Heart right ventricle (tissue), 16 donors: ENCODE data around the gene HERC5. TPM values are rescaled to one million over a fixed set of nuclear protein-coding genes. Genes with fewer than 3 reads are reported as not detected.
A peak's percentile ranks its signal among the peaks of the same experiment; 100 is the strongest.

ENCODE experiments used
- ATAC-seq, 8 donors: fragments of 200-7000 bp; cut with Tn5 transposase; one replicate each; pipeline ENCODE4 v1.9.1; 2020; ENCODE audit warnings: mild to moderate bottlenecking in 8 of 8, moderate library complexity in 8 of 8, moderate number of reproducible peaks in 1 of 8
- DNase-seq, 2 donors: peaks; one replicate each; pipeline ENCODE4 v3.0.0-alpha.2; 2020
- H3K27ac ChIP-seq, 10 donors: fragments of 200-600 bp; sonication (generic) in 2 of 10; one replicate each; pipeline versions ENCODE4 v1.5.0 to v1.8.0; 2020 to 2022; ENCODE audit warnings: mild to moderate bottlenecking in 3 of 10
- H3K27me3 ChIP-seq, 7 donors: fragments of 200-600 bp; one replicate each; pipeline ENCODE4 v1.8.0; 2021 to 2022; ENCODE audit warnings: mild to moderate bottlenecking in 2 of 7
- H3K36me3 ChIP-seq, 9 donors: fragments of 200-600 bp; sonication (generic) in 1 of 9; one replicate each; pipeline versions ENCODE4 v1.5.0 to v1.8.0; 2020 to 2022; ENCODE audit warnings: mild to moderate bottlenecking in 2 of 9
- H3K4me1 ChIP-seq, 9 donors: fragments of 200-600 bp; sonication (generic) in 1 of 9; one replicate each; pipeline versions ENCODE4 v1.5.0 to v1.8.0; 2020 to 2022; ENCODE audit warnings: mild to moderate bottlenecking in 4 of 9
- H3K4me3 ChIP-seq, 10 donors: fragments of 200-600 bp; sonication (generic) in 2 of 10; one replicate each; pipeline versions ENCODE4 v1.5.0 to v1.8.0; 2020 to 2022; ENCODE audit warnings: mild to moderate bottlenecking in 7 of 10, moderate library complexity in 2 of 10
- H3K9me3 ChIP-seq, 11 donors: fragments of 200-600 bp in 10 of 11; sonication (generic) in 2 of 11; one replicate each; pipeline versions ENCODE4 v1.5.0 to v1.8.0; 2013 to 2022; ENCODE audit warnings: mild to moderate bottlenecking in 2 of 11, control low read depth in 1 of 11, moderate library complexity in 1 of 11
- CTCF ChIP-seq, 9 donors: fragments of 200-600 bp; sonication (generic) in 2 of 9; IDR thresholded peaks; one replicate each; pipeline versions ENCODE4 v1.5.0 to v1.8.0; 2021 to 2022; ENCODE audit warnings: antibody characterized with exemption in 9 of 9, mild to moderate bottlenecking in 5 of 9, moderate library complexity in 1 of 9
- WGBS, 2 donors: extraction: QIAGEN DNeasy Blood & Tissue Kit; methylation state at CpG; one replicate each; pipeline ENCODE4 v1.1.7; 2013; ENCODE audit warnings: inconsistent platforms in 1 of 2; 5-methylcytosine and 5-hydroxymethylcytosine counted together
- intact Hi-C, 10 donors: fragments of 100-400 bp; cut with DNase I; formaldehyde crosslinking; loops; one replicate each; pipeline versions ENCODE4 v1.11.1 to v1.14.2; 2022
- polyA plus RNA-seq, 2 donors: library from polyadenylated mRNA; stranded (reverse); fragments of 200-250 nt; gene quantifications; one replicate each; pipeline ENCODE4 v1.2.3, GENCODE V29; 2013
- total RNA-seq, 10 donors: library from RNA; stranded (reverse); fragmentation: NEBNext Ultra II Directional in 3 of 10; extraction: Animal tissue kit (Norgen Biotek cat#: 25700) in 3 of 10; gene quantifications; one replicate each; pipeline versions ENCODE4 v1.2.1 to v1.2.4, GENCODE V29; 2021 to 2023
- donor health status: Arrhythmogenic right ventricular cardiomyopathy.
- donor health status: ischemic (EF 13 %, LVEDD 7.1; RV severe dilation, severe dysfunction).
- donor health status: healthy with polysubstance abuse.
- donor health status: DM: no; HTN: yes; CAD: no.
- donor health status: DM: no; HTN: no; CAD: no.
- donor health status: ischemic (EF 25% LVEDD 6.9; RV normal size, moderate dysfunction).
- donor health status: ischemic (EF 25% LVEDD 5.7; RV mildly dilated, moderate dysfunction).
- donor health status: healthy.
- donor health status: DM: yes; HTN: yes; CAD: no.
- donor health status: Ischemic cardiomyopathy.
- donor health status: ischemic (EF 35%, LVEDD 5.7; RV mildly dilated, moderate dysfunction).
- donor health status: nonischemic (EF 11% LVEDD 7.7; RV severe dilation, severe dysfunction).
- donor health status: DM: yes; HTN: yes; CAD: no.
- donor health status: PGD.
- donor health status: ischemic (EF 29% LVEDD 5.4; RV normal size, mild dysfunction).
- donor health status: nonischemic (EF 23%, LVEDD 6.1; RV moderate dilation, normal function).

HERC5 gene
- total and polyA plus RNA-seq, 12 donors, result 0.84 to 4.7 (median 2.3) TPM

- peaks cover 0 to 28% (median 12%) of the 10 kb centered on the region in 9 donors for H3K4me1 ChIP-seq
- DNase-seq, result no peak
- TF ChIP-seq CTCF (IDR thresholded peaks at IDR 0.05), result no peak
- ATAC-seq, result no peak
- WGBS, 2 donors, result 57 to 59% methylated on average over 7 of the region's 7 CpGs
- H3K27me3 ChIP-seq, result no peaks in the 10 kb centered on the region
- no peaks in the 10 kb centered on the region for H3K9me3 ChIP-seq
- peaks cover 0 to 27% (median 3%) of the 10 kb centered on the region in 9 donors for H3K36me3 ChIP-seq
- intact Hi-C loops, result loop anchor here in 5 of 10 donors (5.0 kb wide), 4 partner anchors 64 to 241 kb away; partner anchors contain the start of genes HERC6 (in 4 of the 5), PPM1K (in 3 of the 5) and PYURF (in 2 of the 5)
- H3K27ac ChIP-seq, result peak overlapping the region in 4 of 10 donors; percentile 72 to 82 (median 76)
- peak overlapping the region in 9 of 10 donors; percentile 55 to 84 (median 73) for H3K4me3 ChIP-seq
Observed at GRCh38 chr4:88458104-88458740, 1.3 kb downstream of the HERC5 start.

GRCh38 chr4:88465653-88466192 lies 8.8 kb downstream of the HERC5 start:
- H3K4me1 ChIP-seq, result no peaks in the 10 kb centered on the region
- TF ChIP-seq CTCF (IDR thresholded peaks at IDR 0.05), result no peak
- no peaks in the 10 kb centered on the region for H3K27me3 ChIP-seq
- H3K9me3 ChIP-seq, result no peaks in the 10 kb centered on the region
- DNase-seq (no peak), ATAC-seq (no peak)
- intact Hi-C loops, result no loop called here
- H3K4me3 ChIP-seq, result no peak overlapping the region
- WGBS, 2 donors, result 89 to 95% methylated on average over 1 of the region's 1 CpG
- H3K36me3 ChIP-seq, result peaks cover 0 to 93% (median 23%) of the 10 kb centered on the region in 9 donors
- H3K27ac ChIP-seq, result no peak overlapping the region

- H3K27me3 ChIP-seq, result no peaks in the 10 kb centered on the region
- intact Hi-C loops, result no loop called here
- no peaks in the 10 kb centered on the region for H3K4me1 ChIP-seq
- WGBS, 2 donors, result 71 to 74% methylated on average over 2 of the region's 2 CpGs
- no peak overlapping the region for H3K4me3 ChIP-seq
- ATAC-seq (no peak), DNase-seq (no peak)
- peaks cover 0 to 93% (median 21%) of the 10 kb centered on the region in 9 donors for H3K36me3 ChIP-seq
- H3K27ac ChIP-seq, result no peak overlapping the region
- H3K9me3 ChIP-seq, result no peaks in the 10 kb centered on the region
- TF ChIP-seq CTCF (IDR thresholded peaks at IDR 0.05), result no peak
Observed at GRCh38 chr4:88467392-88467791, 10.5 kb downstream of the HERC5 start.

- H3K4me1 ChIP-seq, result peaks cover 0 to 7% (median 0%) of the 10 kb centered on the region in 9 donors
- intact Hi-C loops, result no loop called here
- no peak overlapping the region for H3K4me3 ChIP-seq
- no peaks in the 10 kb centered on the region for H3K9me3 ChIP-seq
- WGBS, 2 donors, result 90 to 97% methylated on average over 2 to 5 of the region's 5 CpGs
- peaks cover 0 to 63% (median 5%) of the 10 kb centered on the region in 9 donors for H3K36me3 ChIP-seq
- H3K27me3 ChIP-seq, result no peaks in the 10 kb centered on the region
- no peak for TF ChIP-seq CTCF (IDR thresholded peaks at IDR 0.05)
- ATAC-seq (no peak), DNase-seq (no peak)
- H3K27ac ChIP-seq, result no peak overlapping the region
Observed at GRCh38 chr4:88477229-88477860, 20.4 kb downstream of the HERC5 start.
